Measurements from ENCODE around the gene MARCHF10.

DNA sequence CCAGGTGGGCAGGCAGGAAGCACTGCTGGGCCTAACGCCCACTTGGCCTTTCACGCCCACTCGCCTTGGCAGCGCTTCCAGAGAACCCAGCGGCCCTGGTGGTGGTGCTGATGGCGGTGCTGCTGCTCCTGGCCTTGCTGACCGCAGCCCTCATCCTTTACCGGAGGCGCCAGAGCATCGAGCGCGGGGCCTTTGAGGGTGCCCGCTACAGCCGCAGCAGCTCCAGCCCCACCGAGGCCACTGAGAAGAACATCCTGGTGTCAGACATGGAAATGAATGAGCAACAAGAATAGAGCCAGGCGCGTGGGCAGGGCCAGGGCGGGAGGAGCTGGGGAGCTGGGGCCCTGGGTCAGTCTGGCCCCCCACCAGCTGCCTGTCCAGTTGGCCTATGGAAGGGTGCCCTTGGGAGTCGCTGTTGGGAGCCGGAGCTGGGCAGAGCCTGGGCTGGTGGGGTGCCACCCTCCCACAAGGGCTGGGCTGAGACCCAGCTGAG is 115.9 kb downstream of the MARCHF10 start:
- TF ChIP-seq, protein P1, sequence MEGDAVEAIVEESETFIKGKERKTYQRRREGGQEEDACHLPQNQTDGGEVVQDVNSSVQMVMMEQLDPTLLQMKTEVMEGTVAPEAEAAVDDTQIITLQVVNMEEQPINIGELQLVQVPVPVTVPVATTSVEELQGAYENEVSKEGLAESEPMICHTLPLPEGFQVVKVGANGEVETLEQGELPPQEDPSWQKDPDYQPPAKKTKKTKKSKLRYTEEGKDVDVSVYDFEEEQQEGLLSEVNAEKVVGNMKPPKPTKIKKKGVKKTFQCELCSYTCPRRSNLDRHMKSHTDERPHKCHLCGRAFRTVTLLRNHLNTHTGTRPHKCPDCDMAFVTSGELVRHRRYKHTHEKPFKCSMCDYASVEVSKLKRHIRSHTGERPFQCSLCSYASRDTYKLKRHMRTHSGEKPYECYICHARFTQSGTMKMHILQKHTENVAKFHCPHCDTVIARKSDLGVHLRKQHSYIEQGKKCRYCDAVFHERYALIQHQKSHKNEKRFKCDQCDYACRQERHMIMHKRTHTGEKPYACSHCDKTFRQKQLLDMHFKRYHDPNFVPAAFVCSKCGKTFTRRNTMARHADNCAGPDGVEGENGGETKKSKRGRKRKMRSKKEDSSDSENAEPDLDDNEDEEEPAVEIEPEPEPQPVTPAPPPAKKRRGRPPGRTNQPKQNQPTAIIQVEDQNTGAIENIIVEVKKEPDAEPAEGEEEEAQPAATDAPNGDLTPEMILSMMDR (conservative IDR thresholded peaks at IDR 0.05; ENCODE audit: low read length): no peak
- no peak for TF ChIP-seq EZH2phosphoT487 (IDR thresholded peaks at IDR 0.05; ENCODE audit: borderline replicate concordance, low read depth, low read length)
